ENCODE data around the gene CCDC12.

The CCDC12 gene

GRCh38 chr3:46946856-46947545 is 29.5 kb downstream of the CCDC12 start:
- no peak overlapping the region for H3K4me3 ChIP-seq (ENCODE audit: low read depth, low read length)
- DNase-seq (ENCODE audit: low read depth), result peak; percentile 85
- TF ChIP-seq CTCF (IDR thresholded peaks at IDR 0.05; ENCODE audit: low read depth, low read length) (no peak), MYC (IDR thresholded peaks at IDR 0.05; ENCODE audit: low read depth, low read length) (no peak), POLR2A (IDR thresholded peaks at IDR 0.05; ENCODE audit: extremely low read depth, insufficient read length) (no peak)
- TF ChIP-seq, protein P1, sequence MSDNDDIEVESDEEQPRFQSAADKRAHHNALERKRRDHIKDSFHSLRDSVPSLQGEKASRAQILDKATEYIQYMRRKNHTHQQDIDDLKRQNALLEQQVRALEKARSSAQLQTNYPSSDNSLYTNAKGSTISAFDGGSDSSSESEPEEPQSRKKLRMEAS (IDR thresholded peaks at IDR 0.05; ENCODE audit: low read depth, low read length), result no peak

DNA sequence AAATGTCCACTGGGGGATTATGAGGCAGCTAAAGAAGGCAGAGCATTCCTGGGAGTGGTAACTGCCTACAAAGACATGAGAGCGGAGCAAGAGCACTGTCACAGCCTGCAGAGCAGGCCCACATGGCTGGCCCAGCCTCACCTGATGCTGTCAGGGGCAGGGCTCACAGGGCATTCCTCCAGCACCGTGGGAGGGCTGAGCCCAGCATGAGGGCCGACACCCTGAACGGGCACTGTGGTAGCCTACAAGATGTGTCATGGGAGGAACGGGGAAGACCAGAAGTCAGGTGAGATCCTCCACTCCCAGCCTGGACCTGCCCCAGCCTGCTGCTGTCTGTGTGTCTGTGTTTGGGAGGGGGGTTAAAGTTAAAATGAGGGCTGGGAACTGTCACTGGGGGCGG is 30.1 kb downstream of the CCDC12 start:
- DNase-seq (ENCODE audit: low read depth), result no peak
- no peak for TF ChIP-seq POLR2A (IDR thresholded peaks at IDR 0.05; ENCODE audit: extremely low read depth, insufficient read length)
- no peak for TF ChIP-seq MYC (IDR thresholded peaks at IDR 0.05; ENCODE audit: low read depth, low read length)
- TF ChIP-seq, protein P1 (IDR thresholded peaks at IDR 0.05; ENCODE audit: low read depth, low read length), result no peak
- no peak for TF ChIP-seq CTCF (IDR thresholded peaks at IDR 0.05; ENCODE audit: low read depth, low read length)
- H3K4me3 ChIP-seq (ENCODE audit: low read depth, low read length), result no peak overlapping the region

- H3K4me3 ChIP-seq (ENCODE audit: low read depth, low read length), result no peak overlapping the region
- no peak for DNase-seq (ENCODE audit: low read depth)
Measured at GRCh38 chr3:46944191-46944590, 32.4 kb downstream of the CCDC12 start.

GRCh38 chr3:46943237-46944187 is 33.0 kb downstream of the CCDC12 start:
- TF ChIP-seq, protein P1 (IDR thresholded peaks at IDR 0.05; ENCODE audit: low read depth, low read length), result no peak
- TF ChIP-seq POLR2A (IDR thresholded peaks at IDR 0.05; ENCODE audit: extremely low read depth, insufficient read length), result no peak
- TF ChIP-seq MYC (IDR thresholded peaks at IDR 0.05; ENCODE audit: low read depth, low read length), result no peak
- TF ChIP-seq CTCF (IDR thresholded peaks at IDR 0.05; ENCODE audit: low read depth, low read length), result no peak
- DNase-seq (ENCODE audit: low read depth), result no peak

More at GRCh38 chr3:46944191-46944590, 32.4 kb downstream of the CCDC12 start:
- no peak for TF ChIP-seq MYC (IDR thresholded peaks at IDR 0.05; ENCODE audit: low read depth, low read length)
- TF ChIP-seq, protein P1 (IDR thresholded peaks at IDR 0.05; ENCODE audit: low read depth, low read length), result no peak
- no peak for TF ChIP-seq POLR2A (IDR thresholded peaks at IDR 0.05; ENCODE audit: extremely low read depth, insufficient read length)
- no peak for TF ChIP-seq CTCF (IDR thresholded peaks at IDR 0.05; ENCODE audit: low read depth, low read length)

GRCh38 chr3:46942481-46943236 is 33.9 kb downstream of the CCDC12 start:
- H3K4me3 ChIP-seq (ENCODE audit: low read depth, low read length), result no peak overlapping the region
- DNase-seq (ENCODE audit: low read depth), result no peak
- TF ChIP-seq MYC (IDR thresholded peaks at IDR 0.05; ENCODE audit: low read depth, low read length) (no peak), CTCF (IDR thresholded peaks at IDR 0.05; ENCODE audit: low read depth, low read length) (no peak), POLR2A (IDR thresholded peaks at IDR 0.05; ENCODE audit: extremely low read depth, insufficient read length) (no peak)
- TF ChIP-seq, protein P1 (IDR thresholded peaks at IDR 0.05; ENCODE audit: low read depth, low read length), result no peak

More at GRCh38 chr3:46943237-46944187, 33.0 kb downstream of the CCDC12 start:
- no peak overlapping the region for H3K4me3 ChIP-seq (ENCODE audit: low read depth, low read length)
